Heart right ventricle (tissue), 16 donors: ENCODE data around the gene PTPRD. TPM values are rescaled to one million over a fixed set of nuclear protein-coding genes. Genes with fewer than 3 reads are reported as not detected.

ENCODE experiments used
- ATAC-seq, 8 donors: fragments of 200-7000 bp; cut with Tn5 transposase; one replicate each; pipeline ENCODE4 v1.9.1; 2020; ENCODE audit warnings: mild to moderate bottlenecking in 8 of 8, moderate library complexity in 8 of 8, moderate number of reproducible peaks in 1 of 8
- DNase-seq, 2 donors: peaks; one replicate each; pipeline ENCODE4 v3.0.0-alpha.2; 2020
- H3K27ac ChIP-seq, 10 donors: fragments of 200-600 bp; sonication (generic) in 2 of 10; one replicate each; pipeline versions ENCODE4 v1.5.0 to v1.8.0; 2020 to 2022; ENCODE audit warnings: mild to moderate bottlenecking in 3 of 10
- H3K27me3 ChIP-seq, 7 donors: fragments of 200-600 bp; one replicate each; pipeline ENCODE4 v1.8.0; 2021 to 2022; ENCODE audit warnings: mild to moderate bottlenecking in 2 of 7
- H3K36me3 ChIP-seq, 9 donors: fragments of 200-600 bp; sonication (generic) in 1 of 9; one replicate each; pipeline versions ENCODE4 v1.5.0 to v1.8.0; 2020 to 2022; ENCODE audit warnings: mild to moderate bottlenecking in 2 of 9
- H3K4me1 ChIP-seq, 9 donors: fragments of 200-600 bp; sonication (generic) in 1 of 9; one replicate each; pipeline versions ENCODE4 v1.5.0 to v1.8.0; 2020 to 2022; ENCODE audit warnings: mild to moderate bottlenecking in 4 of 9
- H3K4me3 ChIP-seq, 10 donors: fragments of 200-600 bp; sonication (generic) in 2 of 10; one replicate each; pipeline versions ENCODE4 v1.5.0 to v1.8.0; 2020 to 2022; ENCODE audit warnings: mild to moderate bottlenecking in 7 of 10, moderate library complexity in 2 of 10
- H3K9me3 ChIP-seq, 11 donors: fragments of 200-600 bp in 10 of 11; sonication (generic) in 2 of 11; one replicate each; pipeline versions ENCODE4 v1.5.0 to v1.8.0; 2013 to 2022; ENCODE audit warnings: mild to moderate bottlenecking in 2 of 11, control low read depth in 1 of 11, moderate library complexity in 1 of 11
- CTCF ChIP-seq, 9 donors: fragments of 200-600 bp; sonication (generic) in 2 of 9; IDR thresholded peaks; one replicate each; pipeline versions ENCODE4 v1.5.0 to v1.8.0; 2021 to 2022; ENCODE audit warnings: antibody characterized with exemption in 9 of 9, mild to moderate bottlenecking in 5 of 9, moderate library complexity in 1 of 9
- WGBS, 2 donors: extraction: QIAGEN DNeasy Blood & Tissue Kit; methylation state at CpG; one replicate each; pipeline ENCODE4 v1.1.7; 2013; ENCODE audit warnings: inconsistent platforms in 1 of 2; 5-methylcytosine and 5-hydroxymethylcytosine counted together
- intact Hi-C, 10 donors: fragments of 100-400 bp; cut with DNase I; formaldehyde crosslinking; loops; one replicate each; pipeline versions ENCODE4 v1.11.1 to v1.14.2; 2022
- polyA plus RNA-seq, 2 donors: library from polyadenylated mRNA; stranded (reverse); fragments of 200-250 nt; gene quantifications; one replicate each; pipeline ENCODE4 v1.2.3, GENCODE V29; 2013
- total RNA-seq, 10 donors: library from RNA; stranded (reverse); fragmentation: NEBNext Ultra II Directional in 3 of 10; extraction: Animal tissue kit (Norgen Biotek cat#: 25700) in 3 of 10; gene quantifications; one replicate each; pipeline versions ENCODE4 v1.2.1 to v1.2.4, GENCODE V29; 2021 to 2023
- donor health status: Arrhythmogenic right ventricular cardiomyopathy.
- donor health status: ischemic (EF 13 %, LVEDD 7.1; RV severe dilation, severe dysfunction).
- donor health status: healthy with polysubstance abuse.
- donor health status: DM: no; HTN: yes; CAD: no.
- donor health status: DM: no; HTN: no; CAD: no.
- donor health status: ischemic (EF 25% LVEDD 6.9; RV normal size, moderate dysfunction).
- donor health status: ischemic (EF 25% LVEDD 5.7; RV mildly dilated, moderate dysfunction).
- donor health status: healthy.
- donor health status: DM: yes; HTN: yes; CAD: no.
- donor health status: Ischemic cardiomyopathy.
- donor health status: ischemic (EF 35%, LVEDD 5.7; RV mildly dilated, moderate dysfunction).
- donor health status: nonischemic (EF 11% LVEDD 7.7; RV severe dilation, severe dysfunction).
- donor health status: DM: yes; HTN: yes; CAD: no.
- donor health status: PGD.
- donor health status: ischemic (EF 29% LVEDD 5.4; RV normal size, mild dysfunction).
- donor health status: nonischemic (EF 23%, LVEDD 6.1; RV moderate dilation, normal function).

PTPRD gene
- total and polyA plus RNA-seq, 12 donors: 1.4 to 25.2 (median 13.0) TPM

GRCh38 chr9:8265281-8265680 is 2347.5 kb downstream of the PTPRD start:
- Histone ChIP-seq H3K36me3 (no peaks in the 10 kb centered on the region), H3K4me3 (no peak overlapping the region), H3K27ac (no peak overlapping the region), H3K9me3 (no peaks in the 10 kb centered on the region), H3K27me3 (no peaks in the 10 kb centered on the region), H3K4me1 (peaks cover 0 to 8% (median 0%) of the 10 kb centered on the region in 9 donors)
- WGBS, 2 donors: 65 to 72% methylated on average over 2 of the region's 2 CpGs
- intact Hi-C loops: no loop called here
- DNase-seq: no peak
- ATAC-seq: no peak
- TF ChIP-seq CTCF (IDR thresholded peaks at IDR 0.05): no peak
